PFSK-1 (cell line): ENCODE measurements around the gene XIRP2.

Experiments
- POLR2AphosphoS5 ChIP-seq: IDR thresholded peaks from 2 replicates; pipeline ENCODE4 v1.6.1; 2012; ENCODE audit warnings: low read depth, mild to moderate bottlenecking, control low read depth, low read length, moderate library complexity
- REST ChIP-seq, 2 experiments: IDR thresholded peaks; 2 replicates each; pipeline versions ENCODE4 v1.6.1 to v1.8.0; 2011 to 2012; ENCODE audit warnings: low read depth in 2 of 2, low read length in 2 of 2, control low read depth in 1 of 2, inconsistent platforms in 1 of 2, mild to moderate bottlenecking in 1 of 2, moderate library complexity in 1 of 2; ENCODE audit not compliant: insufficient read depth in 1 of 2
- TAF1 ChIP-seq: IDR thresholded peaks from 2 replicates; pipeline ENCODE4 v1.6.1; 2012; ENCODE audit warnings: low read length, control low read depth, borderline replicate concordance; ENCODE audit not compliant: insufficient read depth

GRCh38 chr2:167253025-167253424, 364.7 kb downstream of the XIRP2 start:
- TF ChIP-seq TAF1 (no peak), POLR2AphosphoS5 (no peak), REST (IDR thresholded peaks at IDR 0.05; ENCODE audit: insufficient read depth in 1 of 2, low read depth in 2 of 2, low read length in 2 of 2) (no peak)
